Neuron (in vitro differentiated cells): ENCODE measurements around the gene SPG7.

Experiments
- H2AFZ ChIP-seq: one replicate; pipeline ENCODE4 v1.6.1; 2013; ENCODE audit warnings: low read depth, mild to moderate bottlenecking, inconsistent platforms, low read length, moderate library complexity
- H3K27me3 ChIP-seq: one replicate; pipeline ENCODE4 v1.6.1; 2013; ENCODE audit warnings: low read length; ENCODE audit not compliant: insufficient read depth
- H3K36me3 ChIP-seq: one replicate; pipeline ENCODE4 v1.6.1; 2013; ENCODE audit warnings: low read length; ENCODE audit not compliant: insufficient read depth
- H3K4me1 ChIP-seq: one replicate; pipeline ENCODE4 v1.6.1; 2013; ENCODE audit warnings: low read length; ENCODE audit not compliant: insufficient read depth
- H3K4me3 ChIP-seq: 2 replicates; pipeline ENCODE4 v1.5.1; 2013; ENCODE audit warnings: mild to moderate bottlenecking, low read length, moderate library complexity
- H3K9me3 ChIP-seq: one replicate; pipeline ENCODE4 v1.6.1; 2013; ENCODE audit warnings: low read length

SPG7 gene

DNA sequence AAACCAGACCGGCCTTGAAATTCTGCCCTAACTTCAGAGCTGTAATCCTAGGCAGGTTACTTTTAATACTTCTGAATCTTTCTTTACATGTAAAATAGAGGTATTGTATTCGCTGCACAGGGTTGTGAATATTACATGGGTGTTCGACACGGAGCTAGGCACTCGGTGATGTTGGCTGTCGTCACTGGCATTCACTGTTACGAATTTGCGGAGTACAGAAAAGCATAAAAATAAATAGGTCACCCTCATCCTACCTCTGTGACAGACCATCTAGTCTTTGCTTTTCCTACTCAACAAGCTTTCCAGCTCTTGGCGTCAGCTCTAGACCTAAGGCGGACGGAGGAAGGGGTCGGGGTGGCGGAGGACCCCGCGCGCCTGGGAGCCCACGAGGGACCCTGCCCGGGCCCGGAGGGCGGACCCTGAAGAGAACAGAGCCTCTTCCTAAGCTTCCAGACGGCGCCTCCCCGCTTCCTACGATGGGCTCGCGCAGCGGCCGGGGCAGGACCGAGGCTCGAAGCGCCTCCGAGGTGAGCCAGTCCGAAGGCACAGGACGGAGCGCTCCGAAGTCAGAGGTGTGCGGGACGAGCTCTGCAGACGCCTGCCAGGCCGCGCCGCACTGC is 879 bp upstream of the SPG7 start:
- Histone ChIP-seq H2AFZ (peak overlapping the region; percentile 97), H3K36me3 (peaks cover 21% of the 10 kb centered on the region), H3K4me3 (peak overlapping the region; percentile 65), H3K4me1 (peaks cover 21% of the 10 kb centered on the region), H3K9me3 (no peaks in the 10 kb centered on the region), H3K27me3 (no peaks in the 10 kb centered on the region)

DNA sequence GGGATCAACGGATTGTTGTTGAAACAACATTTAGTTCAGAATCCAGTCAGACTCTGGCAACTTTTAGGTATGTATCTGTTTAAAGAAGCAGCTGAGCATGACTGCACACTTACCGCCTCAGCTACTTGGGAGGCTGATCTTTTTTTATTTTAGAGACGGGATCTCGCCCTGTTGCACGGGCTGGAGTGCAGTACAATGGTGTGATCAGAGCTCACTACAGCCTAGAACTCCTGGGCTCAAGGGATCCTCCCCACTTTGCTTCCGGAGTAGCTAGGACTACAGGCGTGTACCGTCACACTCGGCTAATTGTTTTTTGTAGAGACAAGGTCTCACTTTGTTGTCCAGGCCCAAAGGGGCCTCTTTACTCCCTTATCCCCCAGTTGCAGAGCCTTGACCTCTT is 2.3 kb downstream of the SPG7 start:
- peaks cover 19% of the 10 kb centered on the region for H3K4me1 ChIP-seq
- H3K4me3 ChIP-seq, result no peak overlapping the region
- H3K36me3 ChIP-seq, result peaks cover 44% of the 10 kb centered on the region
- peaks cover 3% of the 10 kb centered on the region for H3K9me3 ChIP-seq
- H2AFZ ChIP-seq, result no peak overlapping the region
- no peaks in the 10 kb centered on the region for H3K27me3 ChIP-seq

DNA sequence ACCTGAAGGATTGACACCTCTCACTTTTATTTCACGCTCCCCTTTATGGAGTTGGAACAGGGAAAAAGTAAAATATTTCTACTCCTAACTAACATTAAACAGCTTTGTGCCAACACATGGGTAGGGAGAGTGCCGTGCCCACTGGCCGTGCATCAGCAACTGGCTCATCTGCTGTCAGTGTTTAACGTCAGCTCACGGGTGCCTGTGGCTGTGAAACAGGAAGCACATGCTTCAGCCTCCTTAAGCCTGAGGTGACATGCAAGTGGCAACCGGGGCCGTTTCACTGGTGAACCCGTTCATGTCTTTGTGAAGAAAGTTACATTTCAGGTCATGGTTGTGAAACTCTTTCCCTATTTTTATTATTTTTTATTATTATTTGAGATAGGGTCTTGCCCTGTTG is 3.2 kb downstream of the SPG7 start:
- Histone ChIP-seq H3K27me3 (no peaks in the 10 kb centered on the region), H3K9me3 (peaks cover 3% of the 10 kb centered on the region), H3K4me1 (peaks cover 17% of the 10 kb centered on the region), H3K4me3 (no peak overlapping the region), H2AFZ (no peak overlapping the region), H3K36me3 (peaks cover 51% of the 10 kb centered on the region)

DNA sequence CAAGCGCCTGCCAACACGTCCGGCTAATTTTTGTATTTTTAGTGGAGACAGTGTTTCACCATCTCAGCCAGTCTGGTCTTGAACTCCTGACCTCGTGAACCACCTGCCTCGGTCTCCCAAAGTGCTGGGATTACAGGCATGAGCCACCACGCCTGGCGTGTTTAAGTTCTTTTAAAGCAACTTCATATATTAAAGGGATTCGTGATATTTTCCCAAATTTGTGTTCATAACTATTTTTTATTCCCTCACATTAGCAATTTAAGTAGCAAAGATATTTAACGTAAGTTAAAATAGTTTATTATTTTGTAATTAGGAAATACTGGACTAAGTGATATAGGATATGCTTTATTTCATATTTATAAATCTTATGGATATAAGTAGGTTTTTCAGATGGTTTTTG is 4.2 kb downstream of the SPG7 start:
- Histone ChIP-seq H3K4me1 (peaks cover 21% of the 10 kb centered on the region), H3K27me3 (no peaks in the 10 kb centered on the region), H2AFZ (no peak overlapping the region), H3K36me3 (peaks cover 51% of the 10 kb centered on the region), H3K9me3 (peaks cover 3% of the 10 kb centered on the region), H3K4me3 (no peak overlapping the region)

DNA sequence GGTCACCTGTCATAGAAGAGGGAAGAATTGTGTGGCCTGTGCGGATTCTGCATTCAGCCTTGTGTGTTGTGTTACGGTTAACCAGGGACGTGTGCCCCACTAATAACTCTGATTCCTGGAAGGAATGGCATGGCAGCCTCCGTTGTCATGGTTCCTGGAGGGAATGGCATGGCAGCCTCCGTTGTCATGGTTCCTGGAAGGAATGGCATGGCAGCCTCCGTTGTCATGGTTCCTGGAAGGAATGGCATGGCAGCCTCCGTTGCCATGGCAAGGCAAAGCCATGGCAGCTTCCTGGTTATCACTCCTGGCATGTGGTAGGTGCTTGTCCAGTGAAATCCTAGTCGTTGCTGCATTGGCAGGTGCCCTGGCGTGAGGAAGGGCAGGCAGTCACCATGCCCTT is 8.9 kb downstream of the SPG7 start:
- peaks cover 15% of the 10 kb centered on the region for H3K9me3 ChIP-seq
- H3K4me1 ChIP-seq, result peaks cover 27% of the 10 kb centered on the region
- H3K27me3 ChIP-seq, result no peaks in the 10 kb centered on the region
- H3K4me3 ChIP-seq, result no peak overlapping the region
- no peak overlapping the region for H2AFZ ChIP-seq
- H3K36me3 ChIP-seq, result peaks cover 72% of the 10 kb centered on the region

DNA sequence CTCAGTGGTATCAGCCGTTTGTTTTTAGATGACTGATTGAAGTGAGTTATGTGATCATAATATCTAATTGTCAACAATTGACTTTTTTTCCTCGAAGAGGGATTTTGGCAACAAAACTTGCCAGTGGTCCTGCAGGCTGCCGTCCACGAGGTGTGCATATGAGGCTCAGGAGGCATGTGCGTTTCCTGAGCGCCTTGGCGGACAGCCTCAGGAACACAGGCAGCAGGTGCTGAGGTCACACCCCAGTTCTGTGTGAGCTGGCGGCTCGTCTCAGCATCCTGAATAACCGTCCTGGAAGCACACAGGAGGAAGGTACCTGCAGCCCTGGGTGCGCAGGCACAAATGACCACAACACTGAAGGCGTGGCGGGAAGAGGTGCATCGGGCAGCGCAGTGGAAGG is 11.7 kb downstream of the SPG7 start:
- H2AFZ ChIP-seq, result no peak overlapping the region
- peaks cover 12% of the 10 kb centered on the region for H3K9me3 ChIP-seq
- no peak overlapping the region for H3K4me3 ChIP-seq
- H3K27me3 ChIP-seq, result no peaks in the 10 kb centered on the region
- H3K4me1 ChIP-seq, result peaks cover 27% of the 10 kb centered on the region
- H3K36me3 ChIP-seq, result peaks cover 77% of the 10 kb centered on the region

DNA sequence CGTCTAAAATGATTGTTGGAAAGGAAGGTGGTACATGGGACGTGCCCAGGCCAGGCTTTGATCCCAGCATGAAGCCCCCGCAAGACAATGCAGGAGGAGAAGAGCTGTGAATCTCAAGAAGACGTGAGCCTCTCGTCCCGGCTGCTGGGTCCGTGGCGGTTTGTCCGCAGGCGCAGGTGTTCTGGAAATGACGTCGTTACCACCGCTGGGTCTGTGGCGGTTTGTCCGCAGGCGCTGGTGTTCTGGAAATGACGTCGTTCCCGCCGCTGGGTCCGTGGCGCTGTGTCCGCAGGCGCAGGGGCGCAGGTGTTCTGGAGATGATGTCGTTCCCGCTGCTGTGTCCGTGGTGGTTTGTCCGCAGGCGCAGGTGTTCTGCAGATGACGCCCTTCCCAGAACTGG is 14.1 kb downstream of the SPG7 start:
- Histone ChIP-seq H3K9me3 (peaks cover 12% of the 10 kb centered on the region), H2AFZ (no peak overlapping the region), H3K4me1 (peaks cover 15% of the 10 kb centered on the region), H3K27me3 (no peaks in the 10 kb centered on the region), H3K4me3 (no peak overlapping the region), H3K36me3 (peaks cover 87% of the 10 kb centered on the region)

DNA sequence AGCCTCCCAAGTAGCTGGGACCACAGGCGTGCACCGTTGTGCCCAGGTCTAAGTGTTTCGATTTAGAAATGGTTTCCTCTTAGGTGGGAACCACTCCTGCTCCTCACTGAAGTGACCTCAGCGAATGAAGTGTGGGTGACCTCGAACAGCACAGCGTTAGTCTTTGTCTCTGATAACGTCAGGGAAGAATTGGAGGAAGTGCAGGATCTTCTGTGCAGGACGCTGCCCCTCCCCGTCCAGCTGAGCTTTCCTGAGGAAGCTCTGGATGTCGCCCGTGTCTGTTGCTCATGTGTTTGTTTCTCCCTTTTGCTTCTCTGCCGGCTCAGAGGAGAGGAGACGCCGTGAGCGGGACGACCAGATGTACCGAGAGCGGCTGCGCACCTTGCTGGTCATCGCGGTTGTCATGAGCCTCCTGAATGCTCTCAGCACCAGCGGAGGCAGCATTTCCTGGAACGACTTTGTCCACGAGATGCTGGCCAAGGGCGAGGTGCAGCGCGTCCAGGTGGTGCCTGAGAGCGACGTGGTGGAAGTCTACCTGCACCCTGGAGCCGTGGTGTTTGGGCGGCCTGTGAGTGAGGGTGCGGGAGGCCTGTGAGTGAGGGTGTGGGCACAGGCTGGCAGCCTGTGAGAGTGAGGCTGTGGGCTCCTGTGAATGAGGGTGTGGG is 15.6 kb downstream of the SPG7 start:
- Histone ChIP-seq H3K9me3 (peaks cover 3% of the 10 kb centered on the region), H3K27me3 (no peaks in the 10 kb centered on the region), H2AFZ (no peak overlapping the region), H3K4me3 (no peak overlapping the region), H3K4me1 (no peaks in the 10 kb centered on the region), H3K36me3 (peaks cover 86% of the 10 kb centered on the region)

DNA sequence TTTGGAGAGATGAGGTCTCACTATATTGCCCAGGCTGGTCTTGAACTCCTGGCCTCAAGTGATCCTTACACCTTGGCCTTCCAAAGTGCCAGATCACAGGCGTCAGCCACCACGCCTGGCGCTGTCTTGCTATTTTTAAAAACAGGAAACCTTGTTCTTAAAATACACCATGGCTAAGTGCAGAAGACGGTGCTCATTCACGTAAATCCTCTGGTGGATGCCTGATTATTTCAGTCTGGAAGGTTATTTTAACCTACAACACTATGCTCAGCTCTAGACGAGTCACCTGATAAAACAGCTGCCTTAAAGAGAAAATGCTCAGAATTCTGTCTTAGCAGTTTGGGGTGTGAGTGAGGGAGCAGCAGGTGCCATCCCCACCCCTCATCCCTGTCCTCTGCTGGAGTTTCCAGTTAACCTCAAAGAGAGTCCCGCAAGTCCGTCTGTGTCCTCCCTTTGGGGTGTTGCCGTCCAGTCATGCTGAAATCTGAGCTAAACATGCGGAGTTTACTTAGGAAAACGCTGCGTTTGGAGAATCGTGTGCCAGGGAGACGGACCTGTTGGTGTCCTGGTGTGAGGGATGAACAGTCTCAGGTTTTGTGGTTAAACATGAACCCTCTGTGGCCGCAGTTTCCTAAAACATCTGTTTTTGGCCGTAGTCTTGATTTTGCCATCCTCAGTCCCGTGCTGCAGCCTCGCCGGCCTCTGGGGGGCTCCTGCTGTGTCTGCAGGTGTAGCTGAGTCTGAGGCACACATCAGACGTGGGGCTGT is 17.1 kb downstream of the SPG7 start:
- Histone ChIP-seq H2AFZ (no peak overlapping the region), H3K27me3 (no peaks in the 10 kb centered on the region), H3K9me3 (no peaks in the 10 kb centered on the region), H3K4me1 (no peaks in the 10 kb centered on the region), H3K4me3 (no peak overlapping the region), H3K36me3 (peaks cover 83% of the 10 kb centered on the region)

DNA sequence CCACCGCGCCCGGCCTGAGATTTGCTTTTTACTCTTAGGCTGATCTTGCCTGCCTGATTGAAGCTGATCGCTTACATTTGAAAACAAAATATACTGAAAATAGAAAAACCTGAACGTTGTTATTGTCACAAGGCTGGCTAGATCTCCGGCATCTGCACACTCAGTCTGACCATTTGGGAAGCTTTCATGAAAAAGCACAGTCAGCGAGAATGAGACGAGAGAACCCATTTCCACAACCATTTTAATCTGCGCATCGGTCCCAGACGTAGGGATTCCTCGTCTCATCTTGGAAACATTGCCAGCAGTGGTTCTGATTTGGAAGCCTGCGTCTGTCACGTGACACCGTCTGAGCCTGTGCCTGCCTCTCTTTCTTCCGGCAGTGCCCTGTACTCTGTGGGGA is 20.9 kb downstream of the SPG7 start:
- Histone ChIP-seq H3K36me3 (peaks cover 84% of the 10 kb centered on the region), H3K27me3 (no peaks in the 10 kb centered on the region), H3K4me3 (no peak overlapping the region), H3K9me3 (no peaks in the 10 kb centered on the region), H2AFZ (no peak overlapping the region), H3K4me1 (no peaks in the 10 kb centered on the region)

DNA sequence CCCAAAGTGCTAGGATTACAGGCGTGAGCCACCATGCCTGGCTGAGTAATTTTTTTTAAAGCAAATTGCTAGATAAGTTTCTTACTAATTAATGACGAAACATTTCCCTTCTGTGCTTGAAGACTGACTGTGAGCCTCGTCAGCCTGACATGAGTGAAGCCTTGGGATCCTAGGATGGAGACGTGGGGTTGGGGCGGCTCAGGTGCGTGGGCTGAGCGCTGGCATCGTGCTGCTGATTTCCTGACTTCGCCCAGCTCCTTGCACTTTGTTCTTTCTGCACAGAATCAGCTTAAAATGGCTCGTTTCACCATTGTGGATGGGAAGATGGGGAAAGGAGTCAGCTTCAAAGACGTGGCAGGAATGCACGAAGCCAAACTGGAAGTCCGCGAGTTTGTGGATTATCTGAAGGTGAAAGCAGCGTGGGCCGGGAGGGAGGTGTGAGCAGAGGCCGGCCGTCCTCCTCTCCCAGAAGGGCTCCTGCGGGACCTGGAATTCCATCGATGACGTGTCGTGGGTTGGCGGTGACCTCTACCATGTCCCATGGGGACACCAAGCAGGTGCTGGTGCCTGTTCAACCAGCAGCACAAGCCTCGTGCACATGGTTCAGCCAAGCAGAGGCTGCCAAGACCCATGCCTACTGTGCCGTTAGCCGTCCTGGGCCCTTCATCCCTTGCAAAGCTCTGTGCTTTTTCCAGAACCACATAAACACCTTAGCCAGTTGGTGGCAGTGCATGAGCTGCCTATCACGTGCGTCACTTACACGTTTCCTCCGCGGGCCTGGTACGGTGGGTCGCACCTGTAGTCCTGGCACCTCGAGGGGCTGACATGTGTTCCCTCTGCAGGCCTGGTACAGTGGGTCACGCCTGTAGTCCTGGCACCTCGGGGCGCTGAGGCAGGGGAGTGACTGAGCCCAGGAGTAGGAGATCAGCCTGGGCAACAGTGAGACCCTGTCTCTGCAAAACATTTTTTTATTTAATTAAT is 22.5 kb downstream of the SPG7 start:
- Histone ChIP-seq H3K9me3 (no peaks in the 10 kb centered on the region), H3K4me3 (no peak overlapping the region), H3K36me3 (peaks cover 86% of the 10 kb centered on the region)

DNA sequence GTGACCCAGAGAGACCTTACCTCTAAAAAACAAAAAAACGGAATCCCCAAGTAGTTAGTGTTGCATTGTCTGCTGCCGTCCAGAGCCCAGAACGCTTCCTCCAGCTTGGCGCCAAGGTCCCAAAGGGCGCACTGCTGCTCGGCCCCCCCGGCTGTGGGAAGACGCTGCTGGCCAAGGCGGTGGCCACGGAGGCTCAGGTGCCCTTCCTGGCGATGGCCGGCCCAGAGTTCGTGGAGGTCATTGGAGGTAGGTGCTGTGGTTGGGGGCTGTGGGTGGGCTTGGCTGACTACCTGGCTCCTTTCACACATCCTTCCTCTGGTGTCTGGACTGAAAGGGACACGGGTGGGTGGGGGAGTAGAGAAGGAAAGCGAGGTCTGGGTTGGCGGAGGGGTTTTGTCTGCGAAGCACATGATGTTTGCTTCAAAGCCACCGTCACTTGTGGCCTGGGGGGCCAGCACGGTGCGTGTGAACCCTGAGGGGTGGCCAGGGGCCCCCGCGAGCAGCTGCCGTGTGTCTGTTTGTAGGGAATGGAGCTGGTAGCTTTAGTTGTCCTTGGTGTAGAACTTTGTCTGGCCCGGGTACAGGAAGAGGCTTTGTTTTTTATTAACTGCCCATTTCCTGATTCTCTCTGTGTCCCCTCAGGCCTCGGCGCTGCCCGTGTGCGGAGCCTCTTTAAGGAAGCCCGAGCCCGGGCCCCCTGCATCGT is 23.8 kb downstream of the SPG7 start:
- Histone ChIP-seq H3K4me3 (no peak overlapping the region), H3K27me3 (no peaks in the 10 kb centered on the region), H3K36me3 (peaks cover 78% of the 10 kb centered on the region), H3K9me3 (no peaks in the 10 kb centered on the region), H2AFZ (no peak overlapping the region), H3K4me1 (no peaks in the 10 kb centered on the region)

More for the DNA sequence above, 22.5 kb downstream of the SPG7 start:
- Histone ChIP-seq H3K27me3 (no peaks in the 10 kb centered on the region), H3K4me1 (no peaks in the 10 kb centered on the region), H2AFZ (no peak overlapping the region)
